HG03565 (cell line): ENCODE results near the gene STAC3.
"Not testable (repeated sequence)": the region's sequence is repeated elsewhere in the genome, so short reads cannot be mapped to it uniquely, and the experiment has no call there.

ENCODE experiments used
- ATAC-seq: cut with Tn5 transposase; IDR thresholded peaks from one replicate; pipeline ENCODE4 v1.9.1; 2021; ENCODE audit warnings: mild to moderate bottlenecking, moderate library complexity; ENCODE audit not compliant: unreplicated experiment

The STAC3 gene

DNA sequence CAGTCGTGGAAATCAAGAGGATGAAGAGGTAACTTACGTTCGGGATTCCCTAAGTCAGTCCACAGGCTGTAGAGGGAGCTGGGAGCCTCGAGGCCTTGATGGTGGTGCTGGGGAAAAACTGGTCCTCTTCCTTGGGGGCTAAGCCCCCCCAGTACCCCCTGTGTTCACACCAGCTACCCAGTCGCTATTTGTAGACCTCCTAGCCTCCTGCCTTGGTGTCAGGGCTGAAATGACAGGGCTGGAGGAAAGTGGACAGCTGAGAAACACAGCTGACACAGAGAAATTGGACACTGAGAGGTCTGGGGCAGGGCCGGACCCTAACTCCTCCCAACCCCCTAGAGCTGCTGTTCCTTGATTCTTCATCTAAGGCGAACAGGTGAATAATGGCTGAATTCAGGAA lies at the start of gene STAC3:
Gene STAC3, minus strand, starts transcription at position 232 of the 400 bp plus-strand sequence. CDS start 1,551 bp downstream, outside the sequence.
- no peak for ATAC-seq

GRCh38 chr12:57299514-57300016 lies 48.6 kb upstream of the STAC3 start:
- ATAC-seq: no peak

- ATAC-seq: no peak
Measured at GRCh38 chr12:57296291-57296690, 45.3 kb upstream of the STAC3 start.

- ATAC-seq: not testable (repeated sequence)
Measured at GRCh38 chr12:57282073-57282472, 31.1 kb upstream of the STAC3 start.

DNA sequence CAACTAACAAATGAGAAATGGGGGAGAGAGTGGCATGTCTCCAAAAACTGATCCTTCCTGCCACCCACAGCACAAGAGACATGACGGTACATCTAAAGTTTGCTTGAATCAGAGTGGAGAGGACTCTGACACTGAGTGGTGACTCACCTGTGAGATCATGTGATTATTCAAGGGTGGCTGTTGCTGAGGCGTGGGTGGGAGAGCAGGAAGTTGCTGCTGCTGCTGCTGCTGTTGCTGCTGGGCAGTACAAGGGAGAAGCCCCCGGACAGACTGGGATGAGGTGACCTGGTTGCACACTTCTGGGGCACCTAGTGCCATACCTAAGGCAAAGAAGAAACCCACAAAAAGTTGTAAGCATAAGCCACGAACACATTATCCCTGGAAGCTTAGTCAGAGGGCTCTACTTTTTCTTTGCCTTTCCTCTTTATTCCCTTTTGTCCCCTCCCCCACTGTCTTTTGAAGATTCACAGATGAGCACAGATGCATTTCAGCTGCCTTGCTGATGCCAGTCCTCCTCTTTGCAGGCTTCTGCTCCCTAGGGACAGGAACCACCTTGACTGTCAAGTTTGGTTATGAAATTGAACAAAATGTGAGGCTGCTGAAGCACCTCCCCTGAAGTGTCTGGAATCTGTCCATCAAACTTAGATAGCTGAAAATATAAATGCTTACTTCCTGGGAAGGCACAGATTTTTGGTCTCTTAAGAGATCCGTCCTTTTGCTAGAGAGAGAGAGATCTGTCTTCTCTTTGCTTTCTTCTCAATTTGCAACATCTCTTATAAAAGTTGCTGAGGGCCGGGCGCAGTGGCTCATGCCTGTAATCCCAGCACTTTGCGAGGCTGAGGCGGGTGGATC lies 29.4 kb upstream of the STAC3 start:
- ATAC-seq: peak; percentile 96

GRCh38 chr12:57278465-57279381 lies 27.7 kb upstream of the STAC3 start:
- ATAC-seq: no peak

GRCh38 chr12:57276935-57277563 lies 26.1 kb upstream of the STAC3 start:
- no peak for ATAC-seq

DNA sequence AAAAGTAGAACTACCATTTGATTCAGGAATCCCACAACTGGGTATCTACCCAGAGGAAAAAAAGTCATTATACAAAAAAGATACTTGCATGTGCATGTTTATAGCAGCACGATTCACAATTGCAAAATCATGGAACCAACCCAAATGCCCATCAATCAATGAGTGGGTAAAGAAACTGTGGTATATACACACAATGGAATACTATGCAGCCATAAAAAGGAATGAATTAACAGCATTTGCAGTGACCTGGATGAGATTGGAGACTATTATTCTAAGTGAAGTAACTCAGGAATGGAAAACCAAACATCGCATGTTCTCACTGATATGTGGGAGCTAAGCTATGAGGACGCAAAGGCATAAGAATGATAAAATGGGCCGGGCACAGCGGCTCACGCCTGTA lies 25.2 kb upstream of the STAC3 start:
- ATAC-seq: not testable (repeated sequence)

DNA sequence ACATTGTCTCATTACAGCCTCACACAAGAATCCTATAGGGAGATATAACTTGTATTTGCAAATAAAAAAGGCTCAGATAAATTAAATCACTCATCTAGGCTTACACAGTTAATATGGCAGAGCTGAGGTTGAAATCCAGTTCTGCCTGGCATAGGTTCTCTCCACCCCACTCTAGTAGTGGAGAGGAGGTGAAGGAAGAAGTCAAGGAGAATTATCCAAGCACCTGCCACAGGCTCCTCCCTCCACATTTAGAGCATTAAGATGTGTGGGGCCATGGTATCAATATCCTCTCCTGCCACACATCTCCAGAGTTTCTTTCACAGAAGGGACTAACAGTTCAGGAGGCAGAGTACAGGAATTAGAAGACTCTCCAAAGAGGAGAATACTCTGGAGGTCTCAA lies 22.5 kb upstream of the STAC3 start:
- no peak for ATAC-seq

- ATAC-seq: no peak
Measured at GRCh38 chr12:57272337-57273151, 21.6 kb upstream of the STAC3 start.

- ATAC-seq: no peak
Measured at GRCh38 chr12:57270966-57271470, 20.0 kb upstream of the STAC3 start.

DNA sequence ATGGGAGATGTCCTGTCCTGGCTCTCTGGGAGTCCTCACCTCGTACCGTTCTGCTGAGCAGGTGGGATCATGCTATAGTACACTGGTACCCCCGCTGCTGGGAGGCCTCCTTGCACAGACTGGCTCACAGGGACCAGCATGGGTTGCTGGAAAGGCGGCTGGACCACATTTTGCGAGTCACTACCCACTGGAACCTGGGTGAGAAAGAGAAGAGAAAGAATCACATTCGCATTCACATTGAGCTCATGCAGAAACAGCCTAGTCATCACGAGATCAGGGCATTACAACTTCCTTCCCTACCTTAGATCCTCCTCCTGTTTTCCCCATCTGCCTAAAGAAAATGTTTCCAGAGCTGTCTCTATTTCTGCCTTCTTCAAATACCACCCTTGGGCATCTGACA lies 17.3 kb upstream of the STAC3 start:
- no peak for ATAC-seq

- no peak for ATAC-seq
Measured at GRCh38 chr12:57266681-57267080, 15.7 kb upstream of the STAC3 start.

DNA sequence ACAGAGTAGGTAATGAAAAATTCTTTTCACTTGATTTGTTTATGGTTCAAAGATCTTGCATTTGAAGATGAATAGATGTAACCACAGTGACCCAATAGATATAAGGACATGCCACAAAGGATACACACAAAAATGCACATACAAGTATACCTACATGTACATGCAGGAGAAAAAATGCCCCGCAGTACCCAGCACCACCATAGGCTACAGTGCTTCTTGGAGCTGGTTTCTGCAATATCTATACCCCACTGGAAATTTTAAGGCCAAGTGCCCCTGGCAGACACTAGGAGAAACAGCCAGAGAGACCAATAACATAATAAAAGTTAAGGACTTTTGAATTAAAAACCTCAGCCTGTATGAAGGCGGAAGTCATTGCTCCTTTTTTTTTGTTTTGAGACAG lies 12.1 kb upstream of the STAC3 start:
- no peak for ATAC-seq

GRCh38 chr12:57262126-57262822 lies 11.3 kb upstream of the STAC3 start:
- ATAC-seq: no peak

GRCh38 chr12:57261428-57261865 lies 10.5 kb upstream of the STAC3 start:
- ATAC-seq: no peak

DNA sequence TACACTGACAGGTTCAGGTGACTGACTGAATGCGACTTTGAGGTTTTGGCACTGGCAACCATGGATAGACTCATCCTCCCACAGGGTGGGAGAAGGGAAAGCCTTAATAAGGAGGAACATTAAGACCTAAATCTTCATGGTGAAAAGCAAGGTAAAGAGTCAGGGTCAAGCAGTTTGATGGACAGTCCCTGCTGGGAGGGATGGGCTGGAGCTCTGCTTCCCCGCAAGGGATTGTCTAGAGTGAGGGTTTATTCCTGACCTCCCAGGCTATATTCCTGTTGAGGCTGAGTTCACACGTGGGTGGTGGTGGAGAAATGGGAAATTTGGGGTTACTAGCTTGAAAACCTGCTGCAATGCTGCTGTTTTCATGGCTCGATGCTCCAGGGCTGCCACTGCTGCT lies 9.4 kb upstream of the STAC3 start:
- no peak for ATAC-seq

- no peak for ATAC-seq
Measured at GRCh38 chr12:57258977-57259970, 8.3 kb upstream of the STAC3 start.
